GM21717 (cell line): ENCODE data around the gene PEPD.
"Not testable (repeated sequence)": the region's sequence is repeated elsewhere in the genome, so short reads cannot be mapped to it uniquely, and the experiment has no call there.

ENCODE experiments used
- ATAC-seq: cut with Tn5 transposase; IDR thresholded peaks from one replicate; pipeline ENCODE4 v1.9.1; 2021; ENCODE audit warnings: mild to moderate bottlenecking, moderate library complexity; ENCODE audit not compliant: unreplicated experiment

PEPD gene

DNA sequence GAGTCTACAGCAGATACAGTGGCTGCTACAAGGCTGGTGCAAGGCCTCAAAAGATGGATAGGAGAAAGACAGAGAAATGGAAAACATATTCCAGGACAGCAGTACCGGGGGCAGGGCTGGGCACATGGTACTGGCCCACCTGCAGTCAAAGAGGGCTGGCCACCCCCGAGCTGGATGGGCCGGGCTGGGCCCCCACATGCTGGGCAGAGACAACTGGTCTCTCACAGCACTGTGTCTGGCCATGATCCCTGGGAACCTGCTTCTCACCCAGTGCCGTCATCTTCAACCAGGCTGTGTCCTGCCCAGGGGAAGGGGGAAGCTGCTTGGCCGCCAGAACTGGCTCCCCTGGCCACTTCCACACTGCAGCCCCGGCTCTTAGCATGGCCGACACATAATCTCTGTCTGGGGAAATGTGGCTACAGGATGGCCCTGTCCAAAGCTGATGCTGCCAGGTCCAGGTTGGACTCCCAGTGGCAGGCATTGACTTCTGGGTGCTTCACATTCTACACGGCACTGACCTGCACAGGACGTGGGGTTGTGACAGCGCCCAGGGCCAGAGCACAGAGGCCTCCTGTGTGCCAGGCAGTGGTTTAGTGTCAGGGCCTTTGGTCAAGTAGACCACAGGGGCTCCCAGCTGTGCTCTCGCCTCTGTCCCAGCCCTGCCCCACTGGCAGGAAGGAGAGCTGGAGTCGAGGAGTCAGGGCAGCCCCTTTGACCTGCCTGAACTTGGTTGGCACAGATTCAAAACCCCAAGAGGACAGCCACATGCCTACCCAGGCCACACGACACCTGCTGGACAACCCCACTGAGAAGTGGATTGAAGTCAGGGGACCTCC is 21.7 kb downstream of the PEPD start:
- ATAC-seq: no peak

DNA sequence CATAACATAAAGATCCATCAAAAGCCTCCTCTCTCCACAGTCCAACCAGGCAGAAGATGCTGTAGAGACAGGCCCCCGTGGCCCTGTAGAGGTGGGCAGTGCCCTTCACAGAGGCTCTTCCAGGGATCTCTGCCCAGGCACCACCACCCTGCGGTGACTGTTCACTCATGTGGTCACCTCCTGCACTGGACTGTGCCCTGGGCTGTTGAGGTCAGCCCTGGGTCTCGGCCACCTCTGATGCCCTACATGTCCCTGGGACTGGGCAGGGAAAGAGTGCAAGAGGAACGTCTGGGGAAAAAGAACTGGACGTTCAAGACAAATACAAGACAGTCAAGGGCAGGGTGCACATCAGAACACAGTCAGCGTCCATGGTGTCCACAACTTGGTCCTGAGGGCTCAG is 22.3 kb downstream of the PEPD start:
- ATAC-seq: no peak

DNA sequence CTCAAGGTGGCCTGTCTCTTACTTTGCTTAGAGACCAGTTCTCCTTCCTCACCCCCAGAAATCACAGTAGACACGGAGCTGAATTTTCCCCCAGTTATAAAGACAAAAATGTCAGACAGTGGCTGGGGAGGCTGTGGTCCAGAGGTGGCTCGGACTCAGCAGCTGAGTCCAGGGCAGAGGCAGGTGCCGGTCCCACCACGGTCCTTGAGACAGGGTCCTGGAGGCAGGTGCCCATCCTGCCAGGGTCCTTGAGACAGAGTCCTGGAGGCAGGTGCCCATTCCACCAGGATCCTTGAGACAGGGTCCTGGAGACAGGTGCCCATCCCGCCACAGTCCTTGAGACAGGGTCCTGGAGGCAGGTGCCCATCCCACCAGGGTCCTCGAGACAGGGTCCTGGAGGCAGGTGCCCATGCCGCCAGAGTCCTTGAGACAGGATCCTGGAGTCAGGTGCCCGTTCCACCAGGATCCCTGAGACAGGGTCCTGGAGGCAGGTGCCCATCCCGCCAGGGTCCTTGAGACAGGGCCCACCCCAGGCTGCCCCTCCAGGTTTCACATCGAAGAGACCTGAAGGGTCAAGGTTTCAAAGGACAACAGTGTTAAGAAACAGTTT is 23.1 kb downstream of the PEPD start:
- no peak for ATAC-seq

DNA sequence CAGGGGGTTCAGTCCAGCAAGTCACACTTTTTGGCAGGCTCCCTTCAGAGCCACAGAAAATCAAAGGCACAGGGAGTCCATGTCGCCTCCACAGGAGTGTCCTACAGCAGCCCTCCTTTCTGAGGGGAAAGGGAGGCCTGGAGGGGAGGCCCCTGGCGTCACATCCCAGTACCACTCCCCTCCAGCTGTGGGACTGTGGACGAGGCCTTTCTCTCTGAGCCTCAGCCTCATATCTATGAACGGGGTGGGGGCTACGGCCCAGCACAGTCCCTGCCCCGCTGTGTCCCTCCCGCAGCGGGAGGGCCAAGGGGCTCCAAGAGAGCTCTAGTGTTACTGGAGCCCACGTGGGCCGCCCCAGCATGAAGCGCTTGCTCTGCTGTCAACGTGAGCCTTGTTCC is 23.8 kb downstream of the PEPD start:
- no peak for ATAC-seq

- ATAC-seq: no peak
Measured at GRCh38 chr19:33497131-33497777, 24.3 kb downstream of the PEPD start.

- ATAC-seq: no peak
Measured at GRCh38 chr19:33496038-33496895, 25.3 kb downstream of the PEPD start.

- no peak for ATAC-seq
Measured at GRCh38 chr19:33493401-33494275, 28.0 kb downstream of the PEPD start.

DNA sequence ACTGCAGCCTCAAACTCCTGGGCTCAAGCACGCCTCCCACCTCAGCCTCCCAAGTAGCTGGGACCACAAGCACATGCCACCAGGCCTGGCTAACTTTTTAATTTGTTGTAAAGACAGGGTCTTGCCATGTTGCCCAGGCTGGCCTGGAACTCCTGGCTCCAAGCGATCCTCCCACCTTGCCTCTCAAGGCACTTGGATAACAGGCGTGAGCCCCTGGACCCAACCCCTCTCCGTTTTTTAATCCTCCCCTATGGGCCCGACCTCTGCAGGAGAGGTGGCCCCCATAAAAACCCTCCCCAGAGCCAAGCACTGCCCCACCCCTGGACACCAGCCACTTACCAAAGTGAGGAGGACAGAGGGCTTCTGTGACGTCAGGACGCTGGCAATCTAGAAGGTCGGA is 28.6 kb downstream of the PEPD start:
- ATAC-seq: no peak

DNA sequence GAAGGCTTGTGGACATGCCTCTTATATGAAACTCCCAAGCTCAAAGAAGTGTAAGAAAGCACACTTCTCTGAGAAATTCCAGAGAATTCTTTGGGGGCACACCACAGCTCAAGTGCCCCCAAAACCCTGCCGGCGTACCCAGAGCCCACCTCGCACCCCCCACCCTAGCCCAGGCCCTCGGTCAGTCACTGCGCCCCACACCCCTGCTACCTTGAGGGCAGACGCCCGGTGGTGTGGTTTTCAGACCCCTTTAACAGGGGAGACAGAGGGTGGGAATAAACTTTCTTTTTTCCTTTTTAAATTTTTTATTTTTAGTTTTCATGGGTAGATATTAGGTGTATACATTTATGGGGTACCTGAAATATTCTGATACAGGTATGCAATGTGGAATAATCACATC is 29.5 kb downstream of the PEPD start:
- no peak for ATAC-seq

GRCh38 chr19:33490596-33490995 is 31.0 kb downstream of the PEPD start:
- not testable (repeated sequence) for ATAC-seq

- ATAC-seq: no peak
Measured at GRCh38 chr19:33490041-33490451, 31.5 kb downstream of the PEPD start.

GRCh38 chr19:33488826-33489225 is 32.8 kb downstream of the PEPD start:
- no peak for ATAC-seq

- ATAC-seq: no peak
Measured at GRCh38 chr19:33487901-33488800, 33.4 kb downstream of the PEPD start.

GRCh38 chr19:33486936-33487811 is 34.4 kb downstream of the PEPD start:
- no peak for ATAC-seq

- ATAC-seq: no peak
Measured at GRCh38 chr19:33486407-33486806, 35.2 kb downstream of the PEPD start.

DNA sequence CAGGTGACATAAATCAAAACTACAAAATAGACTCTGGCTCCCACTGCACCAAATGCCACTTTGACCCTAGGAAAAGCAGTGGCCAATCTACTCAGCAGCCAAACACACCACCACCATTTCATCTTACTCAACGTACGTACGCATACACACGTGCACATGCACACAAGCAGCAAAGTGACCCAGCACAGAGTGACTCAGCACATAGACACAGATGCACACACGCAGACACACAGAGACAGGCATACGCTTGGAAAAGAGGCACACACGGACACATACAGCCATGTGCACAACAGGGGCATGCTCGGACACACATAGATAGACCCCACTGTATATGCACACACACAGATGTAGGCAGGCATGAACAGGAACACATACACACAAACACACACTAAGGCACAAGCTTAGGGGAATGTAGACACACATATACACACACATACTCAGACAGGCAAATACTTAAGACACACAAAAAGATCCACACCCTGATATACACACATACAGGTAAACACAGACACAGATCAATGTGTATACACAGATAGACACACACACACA is 37.3 kb downstream of the PEPD start:
- no peak for ATAC-seq

GRCh38 chr19:33482476-33482875 is 39.1 kb downstream of the PEPD start:
- no peak for ATAC-seq

DNA sequence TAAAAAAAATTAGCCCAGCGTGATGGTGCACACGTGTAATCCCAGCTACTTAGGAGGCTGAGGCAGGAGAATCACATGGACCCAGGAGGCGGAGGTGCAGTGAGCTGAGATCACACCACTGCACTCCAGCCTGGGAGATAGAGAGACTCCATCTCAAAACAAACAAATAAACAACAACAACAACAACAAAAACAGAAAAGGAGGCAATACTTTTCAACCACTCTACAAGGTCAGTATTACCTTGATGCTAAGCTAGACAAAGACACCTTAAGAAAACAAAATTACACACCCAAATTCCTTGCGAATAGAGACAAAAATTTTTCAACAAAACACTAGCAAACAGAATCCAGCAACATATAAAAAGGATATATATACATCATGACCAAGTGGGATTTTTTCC is 39.7 kb downstream of the PEPD start:
- ATAC-seq: no peak
